A172 (cell line): ENCODE results near the gene FLG. TPM values are rescaled to one million over a fixed set of nuclear protein-coding genes. Genes with fewer than 3 reads are reported as not detected.
"Not testable (repeated sequence)": the region's sequence is repeated elsewhere in the genome, so short reads cannot be mapped to it uniquely, and the experiment has no call there.

Source experiments
- DNase-seq: peaks from one replicate; pipeline ENCODE4 v3.0.0-alpha.2; 2015; ENCODE audit warnings: low spot score
- total RNA-seq: library from RNA; depleted of rRNA; stranded (reverse); fragments of >200 nt; shearing (Covaris generic); gene quantifications from 2 replicates; pipeline ENCODE4 v1.2.3, GENCODE V29; 2014; rRNA removed

Gene FLG
- total RNA-seq, result not detected in 2 replicates

DNA sequence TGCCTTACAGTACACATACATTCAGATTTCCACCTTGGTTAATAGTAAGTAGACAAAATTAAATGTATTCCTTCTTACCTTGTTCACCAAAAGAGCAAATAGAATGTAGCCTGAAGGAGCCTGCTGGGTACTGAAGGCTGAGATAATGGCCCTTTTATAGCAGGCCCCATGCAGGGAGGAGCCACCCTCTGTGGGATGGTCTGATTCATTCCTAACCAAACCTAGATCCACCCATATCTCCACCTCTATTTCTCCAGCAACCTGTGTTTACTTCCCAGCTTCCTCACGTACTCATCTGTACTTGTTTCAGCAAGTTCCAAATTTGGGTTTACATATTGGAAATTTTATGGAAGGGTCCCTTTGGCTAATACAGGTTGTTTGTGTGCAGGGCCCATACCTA is at the start of gene FLG:
TSS of gene FLG (minus strand) at position 129 of the 400 bp plus-strand sequence. CDS start 9,783 bp downstream, outside the sequence.
- no peak for DNase-seq

DNA sequence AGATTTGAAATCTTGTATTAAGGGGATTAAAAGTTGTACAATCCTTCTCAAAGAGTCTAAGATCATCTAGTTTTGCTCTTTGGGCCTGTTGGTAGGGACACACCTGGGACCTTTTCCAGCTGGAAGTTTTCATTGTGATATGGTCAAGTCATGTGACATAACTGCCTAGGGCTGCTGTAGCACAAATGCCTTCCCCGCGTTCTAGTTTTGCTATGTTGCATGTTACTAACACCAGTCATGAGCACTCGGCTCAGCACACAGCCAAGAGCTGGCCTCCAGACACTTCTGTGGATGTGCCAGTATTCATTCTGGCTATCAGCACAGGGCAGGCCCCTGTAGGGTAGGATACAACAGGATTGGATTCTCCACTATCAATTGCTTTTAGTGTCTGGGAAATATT is 49.4 kb upstream of the FLG start:
- DNase-seq, result no peak

DNA sequence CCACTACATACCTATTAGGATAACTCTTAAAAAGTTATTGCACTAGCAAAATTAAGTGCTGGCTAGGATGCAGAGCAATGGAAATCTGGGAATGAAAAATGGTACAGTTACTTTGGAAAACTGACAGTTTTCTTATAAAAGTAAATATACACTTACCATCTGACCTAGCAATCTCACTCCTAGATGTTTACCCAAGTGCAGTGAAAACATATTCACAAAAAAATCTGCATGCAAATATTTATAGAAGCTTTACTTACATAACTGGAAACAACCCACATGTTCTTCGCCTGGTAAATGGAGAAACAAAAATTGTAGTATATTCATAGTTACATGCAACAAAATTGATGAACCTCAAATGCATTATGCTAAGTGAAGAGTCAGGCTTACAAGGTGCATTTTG is 47.6 kb upstream of the FLG start:
- DNase-seq, result no peak

DNA sequence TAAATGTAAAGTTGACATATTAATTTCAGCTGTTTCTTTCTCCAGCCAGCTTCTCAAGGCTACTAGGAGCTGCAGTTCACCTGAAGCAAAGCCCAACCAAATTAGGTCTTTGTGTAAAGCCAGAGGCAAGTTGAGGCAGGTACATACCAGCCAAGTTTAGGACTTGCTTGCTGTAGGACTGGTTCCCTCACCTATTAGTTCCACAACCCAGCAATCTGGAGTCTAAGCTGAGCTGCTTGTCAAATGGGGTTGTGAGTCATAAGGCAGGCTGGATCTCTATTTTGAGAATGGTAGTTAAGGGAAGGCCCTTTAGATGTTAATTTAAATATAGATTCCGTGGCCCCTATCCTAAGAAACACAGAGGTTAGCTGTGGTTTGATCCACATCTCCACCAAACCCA is 42.4 kb upstream of the FLG start:
- no peak for DNase-seq

DNA sequence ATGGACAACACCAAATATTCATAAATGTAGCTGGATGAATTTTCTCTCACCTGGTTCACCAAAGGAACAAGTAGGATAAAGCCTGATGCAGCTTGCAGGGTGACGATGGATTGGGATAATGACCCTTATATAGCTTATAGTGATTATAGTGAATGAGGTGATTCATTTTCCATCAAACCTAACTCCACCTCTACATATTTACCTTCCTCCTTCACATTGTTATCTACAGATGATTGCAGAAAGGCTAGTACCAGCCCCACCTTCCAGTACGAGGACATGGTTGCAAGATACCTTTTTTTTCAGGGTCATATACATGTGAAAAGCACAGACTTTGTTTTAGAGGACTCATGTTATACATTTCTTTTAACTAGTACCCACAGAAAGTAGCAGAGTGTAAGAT is 34.9 kb upstream of the FLG start, which contains the start of gene FLG2:
TSS of gene FLG2 (minus strand) at position 101 of the 400 bp plus-strand sequence. CDS start 1,122 bp downstream, outside the sequence.
- no peak for DNase-seq

DNA sequence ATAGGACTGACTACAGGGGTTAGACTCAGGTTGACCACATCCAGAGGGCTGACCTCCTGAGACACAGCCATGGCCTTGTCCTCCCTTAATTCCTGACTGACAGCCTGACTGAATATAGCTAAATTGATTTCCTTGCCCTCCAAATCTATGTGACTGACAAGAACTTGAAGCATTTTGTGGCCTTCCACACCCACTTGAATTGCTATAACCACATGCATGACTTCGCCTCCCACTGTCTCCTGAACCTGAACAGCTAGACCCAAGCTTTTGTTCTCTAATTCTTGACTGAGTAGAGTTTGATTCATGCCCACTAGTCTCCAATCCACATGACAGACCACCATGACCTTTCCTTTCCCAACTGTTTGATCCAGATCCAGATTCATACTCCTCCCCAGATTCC is 31.7 kb upstream of the FLG start:
- DNase-seq, result no peak

DNA sequence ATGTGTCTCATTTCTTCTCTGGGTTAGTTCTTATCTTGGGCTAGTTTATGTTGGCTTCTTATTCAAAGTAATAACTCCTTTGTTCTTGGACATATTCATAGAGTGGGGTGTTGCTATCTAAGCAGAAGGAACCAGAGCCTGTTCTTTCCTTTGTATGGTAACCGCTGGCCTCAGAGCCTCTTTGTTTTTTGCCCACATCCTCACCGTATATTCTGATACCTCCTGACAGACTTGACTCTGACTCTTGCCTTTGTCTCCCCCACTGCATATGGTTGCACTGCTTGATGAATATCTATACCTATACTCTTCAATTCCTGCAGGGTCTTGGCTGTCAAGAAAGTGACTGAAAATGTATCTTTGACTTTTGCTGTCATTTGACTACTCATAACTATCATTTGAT is 24.6 kb upstream of the FLG start:
- DNase-seq, result no peak

DNA sequence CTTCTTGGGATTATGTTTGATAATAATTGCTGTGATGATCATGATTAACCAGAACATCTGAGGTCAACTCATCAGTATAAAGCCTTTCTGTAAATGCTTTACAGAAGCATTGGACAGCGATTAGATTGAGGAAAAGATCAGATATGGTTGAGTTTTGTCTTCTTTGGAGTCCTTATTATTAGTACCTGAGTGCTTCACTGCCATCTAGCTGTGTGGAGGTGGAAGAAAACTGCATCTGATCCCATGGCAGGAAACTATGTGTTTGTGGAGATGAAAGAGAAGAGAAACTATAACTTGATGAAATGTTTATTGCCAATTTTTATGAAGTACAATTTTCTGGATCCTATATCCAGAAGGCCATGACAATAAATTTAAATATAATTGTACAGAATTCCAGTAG is 23.4 kb upstream of the FLG start:
- DNase-seq, result peak; percentile 22

DNA sequence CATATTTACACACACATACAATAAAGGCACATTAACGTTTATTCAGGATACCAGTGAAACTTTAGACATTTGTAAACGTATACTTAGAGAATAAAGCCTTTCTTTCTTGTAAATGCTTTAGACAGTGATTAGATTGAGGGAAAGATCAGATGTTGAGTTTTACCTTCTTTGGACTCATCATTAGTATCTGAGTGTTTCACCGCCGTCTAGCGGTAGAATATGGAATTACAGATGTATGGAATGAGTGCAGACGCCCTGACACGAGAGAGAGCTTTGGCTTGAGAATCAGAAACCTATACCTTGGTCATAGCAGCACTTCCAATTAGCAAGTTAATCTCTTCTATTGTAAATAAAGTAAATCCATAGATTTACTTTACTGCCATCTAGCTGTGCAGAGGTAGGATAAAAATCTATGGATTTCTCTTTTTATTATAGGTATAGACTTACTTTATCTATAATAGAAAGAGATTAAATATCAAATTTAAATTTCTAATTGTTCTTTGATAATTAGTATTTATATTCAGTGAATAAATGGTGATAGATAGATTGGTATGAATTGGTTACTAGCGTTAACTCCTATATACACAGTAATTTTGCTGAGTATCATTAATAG is 22.2 kb upstream of the FLG start:
- peak; percentile 62 for DNase-seq

DNA sequence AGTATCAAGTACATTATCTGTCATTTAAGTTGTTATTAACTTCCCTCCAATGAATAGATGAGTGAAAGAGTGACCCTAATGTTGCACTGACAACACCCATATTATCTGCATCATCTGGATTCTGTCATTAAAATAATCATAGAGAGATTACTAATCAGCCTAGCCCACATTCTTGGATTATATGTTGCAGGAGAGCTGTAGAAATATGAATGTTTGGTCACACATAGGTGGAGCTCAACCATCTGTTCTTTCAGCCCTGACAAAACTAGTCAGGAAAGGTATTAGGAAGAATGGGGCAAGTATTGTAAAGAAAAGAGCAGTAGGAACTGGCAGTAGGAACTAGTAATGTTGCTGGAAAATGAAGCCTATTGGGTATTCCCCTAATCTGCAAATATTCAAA is 19.4 kb upstream of the FLG start:
- DNase-seq, result no peak

DNA sequence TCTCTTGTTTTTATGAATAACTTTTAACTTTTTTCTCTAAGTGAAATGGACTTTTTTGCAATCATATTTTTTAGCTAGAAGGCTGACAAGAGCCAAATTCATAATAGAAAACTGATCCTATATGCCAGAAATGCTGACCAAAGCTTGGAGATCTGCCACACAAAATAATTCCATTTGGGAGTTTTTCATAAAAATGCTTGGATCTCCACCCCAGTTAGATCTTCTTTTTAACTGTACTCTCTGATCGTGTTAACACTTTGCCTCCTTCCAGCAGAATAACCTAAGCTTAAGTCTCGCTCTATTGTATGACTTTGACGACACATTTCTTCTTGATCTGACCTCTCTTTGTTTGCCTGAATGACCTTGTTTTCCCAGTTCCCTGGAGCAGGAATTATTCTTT is 18.0 kb upstream of the FLG start:
- no peak for DNase-seq

DNA sequence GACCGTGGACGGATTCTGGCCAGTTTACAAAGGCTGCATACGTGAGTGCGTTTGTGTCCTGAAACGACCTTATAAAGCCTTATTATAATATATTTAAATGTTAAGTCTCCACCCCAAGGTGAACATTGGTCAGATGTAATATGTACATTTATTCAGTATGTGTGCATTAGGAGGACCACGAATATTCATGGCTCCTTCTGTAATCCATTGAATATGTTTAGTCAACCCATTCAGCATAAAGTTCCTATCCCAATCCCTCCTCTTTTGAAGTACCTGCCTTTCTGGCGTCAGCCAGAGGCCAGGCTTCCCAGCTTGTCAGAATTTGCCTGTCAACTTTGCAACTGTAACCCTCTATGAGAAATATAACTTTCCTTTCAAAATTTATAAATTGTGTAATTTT is 10.4 kb upstream of the FLG start:
- no peak for DNase-seq

DNA sequence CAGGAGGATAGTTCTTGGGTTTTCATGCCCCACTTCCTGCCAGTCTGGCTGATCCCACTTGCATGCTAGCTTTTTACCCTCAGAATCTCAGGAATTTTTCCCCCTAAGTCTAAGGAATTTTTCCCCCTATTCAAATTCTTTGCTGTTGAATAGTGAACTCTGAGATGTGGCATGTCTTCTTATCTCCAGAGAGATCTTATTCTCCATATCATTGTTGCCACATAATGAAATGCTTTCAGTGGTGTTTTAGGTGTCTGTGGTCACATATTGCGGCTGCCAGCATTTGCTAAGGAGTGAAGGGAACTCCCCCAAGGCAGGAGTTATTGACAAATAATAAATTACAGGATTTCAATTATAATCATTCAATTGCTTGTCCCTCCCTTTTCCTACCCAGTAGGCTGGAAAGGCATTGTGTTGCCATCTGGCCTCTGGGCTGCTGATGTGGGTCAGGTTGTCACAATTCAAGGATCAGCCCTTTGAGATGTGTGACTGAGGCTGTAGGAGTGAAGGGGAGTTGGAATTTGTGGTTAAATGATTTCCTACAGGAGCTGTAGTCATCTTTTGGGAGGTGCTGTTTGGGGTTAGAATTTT is 3.9 kb upstream of the FLG start:
- DNase-seq, result no peak

DNA sequence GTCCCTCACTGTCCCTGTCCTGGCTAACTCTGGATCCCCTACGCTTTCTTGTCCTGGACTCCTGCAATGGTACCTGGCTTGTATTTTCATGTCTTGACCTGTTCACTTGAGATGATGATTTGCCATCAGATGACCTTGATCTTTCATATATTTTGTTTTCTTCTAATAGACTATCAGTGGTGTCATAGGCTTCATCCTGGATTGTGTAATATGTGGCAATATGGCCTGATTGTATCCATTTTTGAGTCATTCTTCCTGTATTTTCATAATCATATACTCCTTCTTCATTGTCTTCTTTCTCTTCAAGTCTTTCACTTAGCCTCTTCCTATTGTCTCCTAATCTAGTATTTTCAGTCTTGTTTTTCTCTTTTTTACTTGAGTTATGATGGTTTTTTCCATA is 11.1 kb downstream of the FLG start:
- DNase-seq, result no peak

DNA sequence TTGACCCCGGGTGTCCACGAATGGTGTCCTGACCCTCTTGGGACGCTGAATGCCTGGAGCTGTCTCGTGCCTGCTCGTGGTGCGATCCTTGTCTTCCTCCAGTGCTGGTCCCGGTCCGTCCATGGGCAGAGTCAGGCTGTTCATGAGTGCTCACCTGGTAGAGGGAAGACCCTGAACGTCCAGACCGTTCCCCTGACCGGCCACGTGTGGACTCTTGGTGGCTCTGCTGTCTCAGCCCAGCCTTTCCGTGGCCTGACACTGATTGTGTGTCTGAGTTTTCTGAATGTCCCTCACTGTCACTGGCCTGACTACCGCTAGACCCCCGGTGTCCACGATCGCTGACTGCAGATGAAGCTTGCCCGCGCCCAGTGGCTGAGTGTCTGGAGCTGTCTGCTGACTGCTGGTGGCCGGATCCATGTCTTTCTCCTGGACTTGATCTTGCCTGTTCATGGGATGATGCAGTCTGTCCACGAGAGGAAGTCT is 11.7 kb downstream of the FLG start:
- no peak for DNase-seq

DNA sequence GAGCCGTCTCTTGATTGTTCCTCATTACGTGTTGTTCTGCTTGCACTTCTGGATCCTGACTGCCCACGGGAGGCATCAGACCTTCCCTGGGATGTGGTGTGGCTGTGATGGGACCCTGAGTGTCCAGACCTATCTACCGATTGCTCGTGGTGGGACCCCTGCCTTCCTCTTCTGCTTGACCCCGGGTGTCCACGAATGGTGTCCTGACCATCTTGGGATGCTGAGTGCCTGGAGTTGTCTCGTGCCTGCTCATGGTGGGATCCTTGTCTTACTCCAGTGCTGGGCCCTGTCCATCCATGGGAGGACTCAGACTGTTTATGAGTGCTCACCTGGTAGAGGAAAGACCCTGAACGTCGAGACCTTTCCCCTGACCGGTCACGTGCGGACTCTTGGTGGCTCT is 12.9 kb downstream of the FLG start:
- not testable (repeated sequence) for DNase-seq

DNA sequence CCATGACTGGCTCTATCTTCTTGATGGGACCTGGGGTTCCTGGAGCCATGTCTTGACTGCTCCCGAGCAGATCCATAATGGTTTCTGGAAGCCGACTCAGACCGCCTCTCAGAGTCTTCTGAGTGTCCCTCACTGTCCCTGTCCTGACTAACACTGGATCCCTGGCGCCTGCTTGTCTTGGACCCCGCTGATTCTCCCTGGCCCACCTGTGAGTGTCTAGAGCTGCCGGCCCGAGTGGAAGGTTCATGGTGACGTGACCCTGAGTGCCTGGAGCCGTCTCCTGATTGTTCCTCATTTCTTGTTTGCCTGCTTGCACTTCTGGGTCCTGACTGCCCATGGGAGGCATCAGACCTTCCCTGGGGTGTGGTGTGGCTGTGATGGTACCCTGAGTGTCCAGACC is 15.1 kb downstream of the FLG start:
- DNase-seq, result no peak

DNA sequence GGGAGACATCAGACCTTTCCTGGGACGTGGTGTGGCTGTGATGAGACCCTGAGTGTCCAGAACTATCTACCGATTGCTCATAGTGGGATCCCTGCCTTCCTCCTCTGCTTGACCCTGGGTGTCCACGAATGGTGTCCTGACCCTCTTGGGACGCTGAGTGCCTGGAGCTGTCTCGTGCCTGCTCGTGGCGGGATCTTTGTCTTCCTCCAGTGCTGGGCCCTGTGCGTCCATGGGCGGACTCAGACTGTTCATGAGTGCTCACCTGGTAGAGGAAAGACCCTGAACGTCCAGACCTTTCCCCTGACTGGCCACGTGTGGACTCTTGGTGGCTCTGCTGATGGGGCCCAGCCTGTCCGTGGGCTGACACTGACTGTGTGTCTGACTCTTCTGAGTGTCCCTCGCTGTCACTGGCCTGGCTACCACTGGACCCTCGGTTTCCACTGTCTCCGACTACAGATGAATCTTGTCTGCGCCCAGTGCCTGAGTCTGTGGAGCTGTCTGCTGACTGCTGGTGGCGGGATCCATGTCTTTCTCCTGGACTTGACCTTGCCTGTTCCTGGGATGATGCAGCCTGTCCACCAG is 15.6 kb downstream of the FLG start:
- not testable (repeated sequence) for DNase-seq

DNA sequence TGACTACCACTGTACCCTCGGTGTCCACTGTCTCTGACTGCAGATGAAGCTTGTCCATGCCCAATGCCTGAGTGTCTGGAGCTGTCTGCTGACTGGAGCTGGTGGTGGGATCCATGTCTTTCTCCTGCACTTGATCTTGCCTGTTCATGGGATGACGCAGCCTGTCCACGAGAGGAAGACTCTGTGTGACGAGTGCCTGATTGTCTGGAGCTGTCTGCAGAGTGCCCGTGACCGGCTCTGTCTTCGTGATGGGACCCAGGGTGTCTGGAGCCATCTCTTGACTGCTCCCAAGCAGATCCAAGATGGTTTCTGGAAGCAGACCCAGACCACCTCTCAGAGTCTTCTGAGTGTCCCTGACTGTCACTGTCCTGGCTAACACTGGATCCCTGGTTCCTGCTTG is 16.3 kb downstream of the FLG start:
- DNase-seq, result not testable (repeated sequence)

DNA sequence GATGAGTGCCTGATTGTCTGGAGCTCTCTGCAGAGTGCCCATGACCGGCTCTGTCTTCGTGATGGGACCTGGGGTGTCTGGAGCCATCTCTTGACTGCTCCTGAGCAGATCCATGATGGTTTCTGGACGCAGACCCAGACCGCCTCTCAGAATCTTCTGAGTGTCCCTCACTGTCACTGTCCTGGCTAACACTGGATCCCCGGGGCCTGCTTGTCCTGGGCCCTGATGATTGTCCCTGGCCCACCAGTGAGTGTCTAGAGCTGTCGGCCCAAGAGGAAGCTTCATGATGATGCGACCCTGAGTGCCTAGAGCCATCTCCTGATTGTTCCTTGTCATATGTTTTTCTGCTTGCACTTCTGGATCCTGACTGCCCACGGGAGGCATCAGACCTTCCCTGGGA is 17.1 kb downstream of the FLG start:
- DNase-seq, result not testable (repeated sequence)

DNA sequence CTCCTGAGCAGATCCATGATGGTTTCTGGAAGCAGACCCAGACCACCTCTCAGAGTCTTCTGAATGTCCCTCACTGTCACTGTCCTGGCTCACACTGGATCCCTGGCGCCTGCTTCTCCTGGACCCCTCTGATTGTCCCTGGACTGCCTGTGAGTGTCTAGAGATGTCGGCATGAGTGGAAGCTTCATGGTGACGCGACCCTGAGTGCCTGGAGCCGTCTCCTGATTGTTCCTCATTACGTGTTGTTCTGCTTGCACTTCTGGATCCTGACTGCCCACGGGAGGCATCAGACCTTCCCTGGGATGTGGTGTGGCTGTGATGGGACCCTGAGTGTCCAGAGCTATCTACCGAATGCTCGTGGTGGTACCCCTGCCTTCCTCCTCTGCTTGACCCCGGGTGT is 18.9 kb downstream of the FLG start:
- not testable (repeated sequence) for DNase-seq

DNA sequence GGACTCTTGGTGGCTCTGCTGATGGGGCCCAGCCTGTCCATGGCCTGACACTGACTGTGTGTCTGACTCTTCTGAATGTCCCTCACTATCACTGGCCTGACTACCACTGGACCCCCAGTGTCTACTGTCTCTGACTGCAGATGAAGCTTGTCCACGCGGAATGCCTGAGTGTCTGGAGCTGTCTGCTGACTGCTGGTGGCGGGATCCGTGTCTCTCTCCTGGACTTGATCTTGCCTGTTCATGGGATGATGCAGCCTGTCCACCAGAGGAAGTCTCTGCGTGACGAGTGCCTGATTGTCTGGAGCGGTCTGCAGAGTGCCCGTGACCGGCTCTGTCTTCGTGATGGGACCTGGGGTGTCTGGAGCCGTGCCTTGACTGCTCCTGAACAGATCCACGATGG is 20.3 kb downstream of the FLG start:
- DNase-seq, result not testable (repeated sequence)

DNA sequence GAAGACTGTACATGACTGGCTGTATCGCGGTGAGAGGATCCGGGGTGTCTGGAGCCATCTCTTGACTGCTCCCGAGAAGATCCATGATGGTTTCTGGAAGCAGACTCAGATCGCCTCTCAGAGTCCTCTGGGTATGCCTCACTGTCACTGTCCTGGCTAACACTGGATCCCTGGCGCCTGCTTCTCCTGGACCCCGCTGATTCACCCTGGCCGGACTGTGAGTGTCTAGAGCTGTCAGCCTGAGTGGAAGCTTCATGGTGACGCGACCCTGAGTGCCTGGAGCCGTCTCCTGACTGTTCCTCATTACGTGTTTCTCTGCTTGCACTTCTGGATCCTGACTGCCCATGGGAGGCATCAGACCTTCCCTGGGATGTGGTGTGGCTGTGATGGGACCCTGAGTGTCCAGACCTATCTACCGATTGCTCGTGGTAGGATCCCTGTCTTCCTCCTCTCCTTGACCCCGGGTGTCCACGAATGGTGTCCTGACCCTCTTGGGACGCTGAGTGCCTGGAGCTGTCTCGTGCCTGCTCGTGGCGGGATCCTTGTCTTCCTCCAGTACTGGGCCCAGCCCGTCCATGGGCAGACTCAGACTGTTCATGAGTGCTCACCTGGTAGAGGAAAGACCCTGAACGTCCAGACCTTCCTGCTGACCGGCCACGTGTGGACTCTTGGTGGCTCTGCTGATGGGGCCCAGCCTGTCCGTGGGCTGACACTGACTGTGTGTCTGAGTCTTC is 21.7 kb downstream of the FLG start:
- not testable (repeated sequence) for DNase-seq
